ENCODE data around the gene CHIC2.

DNA sequence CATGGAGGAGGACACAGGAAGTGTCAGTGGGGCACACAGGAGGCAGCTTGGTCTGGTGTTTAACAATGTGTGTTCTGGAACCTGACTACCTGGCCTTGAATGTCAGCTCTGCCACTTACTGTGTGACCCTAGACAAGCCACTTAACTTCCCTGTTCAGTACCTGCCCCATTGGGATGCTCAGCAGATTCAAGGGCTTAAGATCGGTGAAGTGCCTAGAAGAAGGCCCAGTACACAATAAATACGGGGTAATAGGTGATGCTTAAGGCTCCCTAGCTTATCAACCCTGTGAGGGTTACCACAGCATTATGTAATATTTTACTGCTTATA is 1.6 kb upstream of the CHIC2 start:
- TF ChIP-seq EZH2 (IDR thresholded peaks at IDR 0.05; ENCODE audit: borderline replicate concordance, low read length) = no peak
- TF ChIP-seq, protein P1, sequence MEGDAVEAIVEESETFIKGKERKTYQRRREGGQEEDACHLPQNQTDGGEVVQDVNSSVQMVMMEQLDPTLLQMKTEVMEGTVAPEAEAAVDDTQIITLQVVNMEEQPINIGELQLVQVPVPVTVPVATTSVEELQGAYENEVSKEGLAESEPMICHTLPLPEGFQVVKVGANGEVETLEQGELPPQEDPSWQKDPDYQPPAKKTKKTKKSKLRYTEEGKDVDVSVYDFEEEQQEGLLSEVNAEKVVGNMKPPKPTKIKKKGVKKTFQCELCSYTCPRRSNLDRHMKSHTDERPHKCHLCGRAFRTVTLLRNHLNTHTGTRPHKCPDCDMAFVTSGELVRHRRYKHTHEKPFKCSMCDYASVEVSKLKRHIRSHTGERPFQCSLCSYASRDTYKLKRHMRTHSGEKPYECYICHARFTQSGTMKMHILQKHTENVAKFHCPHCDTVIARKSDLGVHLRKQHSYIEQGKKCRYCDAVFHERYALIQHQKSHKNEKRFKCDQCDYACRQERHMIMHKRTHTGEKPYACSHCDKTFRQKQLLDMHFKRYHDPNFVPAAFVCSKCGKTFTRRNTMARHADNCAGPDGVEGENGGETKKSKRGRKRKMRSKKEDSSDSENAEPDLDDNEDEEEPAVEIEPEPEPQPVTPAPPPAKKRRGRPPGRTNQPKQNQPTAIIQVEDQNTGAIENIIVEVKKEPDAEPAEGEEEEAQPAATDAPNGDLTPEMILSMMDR (conservative IDR thresholded peaks at IDR 0.05 in 1 of 2, IDR thresholded peaks at IDR 0.05 in 1 of 2; ENCODE audit: extremely low read depth in 1 of 2, insufficient read depth in 1 of 2, low read depth in 1 of 2, low read length in 2 of 2) = no peak

Measured in mammary epithelial cell (primary cell).